ENCODE measurements around the gene SV2A.

SV2A gene

GRCh38 chr1:149927563-149928400 lies 10.1 kb upstream of the SV2A start, which contains the start of gene SF3B4:
Gene SF3B4, minus strand, starts transcription at chr1:149927803. Its CDS starts 44 bp downstream, at chr1:149927759.
- Histone ChIP-seq H3K27me3 (ENCODE audit: insufficient read depth, poor library complexity, severe bottlenecking) (no peaks in the 10 kb centered on the region), H3K4me1 (ENCODE audit: insufficient read depth, poor library complexity, severe bottlenecking) (peaks cover 21% of the 10 kb centered on the region), H3K4me3 (ENCODE audit: severe bottlenecking) (peak within 1 kb of the TSS; percentile 55), H3K27ac (ENCODE audit: poor library complexity, severe bottlenecking) (peak within 1 kb of the TSS; percentile 63), H3K9me3 (ENCODE audit: severe bottlenecking) (no peaks in the 10 kb centered on the region), H3K36me3 (ENCODE audit: low read depth) (peaks cover 59% of the 10 kb centered on the region)
- peak; percentile 97 for ATAC-seq (ENCODE audit: low read depth)
- DNase-seq (ENCODE audit: low spot score): peak; percentile 94
- TF ChIP-seq, protein P1, sequence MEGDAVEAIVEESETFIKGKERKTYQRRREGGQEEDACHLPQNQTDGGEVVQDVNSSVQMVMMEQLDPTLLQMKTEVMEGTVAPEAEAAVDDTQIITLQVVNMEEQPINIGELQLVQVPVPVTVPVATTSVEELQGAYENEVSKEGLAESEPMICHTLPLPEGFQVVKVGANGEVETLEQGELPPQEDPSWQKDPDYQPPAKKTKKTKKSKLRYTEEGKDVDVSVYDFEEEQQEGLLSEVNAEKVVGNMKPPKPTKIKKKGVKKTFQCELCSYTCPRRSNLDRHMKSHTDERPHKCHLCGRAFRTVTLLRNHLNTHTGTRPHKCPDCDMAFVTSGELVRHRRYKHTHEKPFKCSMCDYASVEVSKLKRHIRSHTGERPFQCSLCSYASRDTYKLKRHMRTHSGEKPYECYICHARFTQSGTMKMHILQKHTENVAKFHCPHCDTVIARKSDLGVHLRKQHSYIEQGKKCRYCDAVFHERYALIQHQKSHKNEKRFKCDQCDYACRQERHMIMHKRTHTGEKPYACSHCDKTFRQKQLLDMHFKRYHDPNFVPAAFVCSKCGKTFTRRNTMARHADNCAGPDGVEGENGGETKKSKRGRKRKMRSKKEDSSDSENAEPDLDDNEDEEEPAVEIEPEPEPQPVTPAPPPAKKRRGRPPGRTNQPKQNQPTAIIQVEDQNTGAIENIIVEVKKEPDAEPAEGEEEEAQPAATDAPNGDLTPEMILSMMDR (IDR thresholded peaks at IDR 0.05; ENCODE audit: poor library complexity, severe bottlenecking): no peak

DNA sequence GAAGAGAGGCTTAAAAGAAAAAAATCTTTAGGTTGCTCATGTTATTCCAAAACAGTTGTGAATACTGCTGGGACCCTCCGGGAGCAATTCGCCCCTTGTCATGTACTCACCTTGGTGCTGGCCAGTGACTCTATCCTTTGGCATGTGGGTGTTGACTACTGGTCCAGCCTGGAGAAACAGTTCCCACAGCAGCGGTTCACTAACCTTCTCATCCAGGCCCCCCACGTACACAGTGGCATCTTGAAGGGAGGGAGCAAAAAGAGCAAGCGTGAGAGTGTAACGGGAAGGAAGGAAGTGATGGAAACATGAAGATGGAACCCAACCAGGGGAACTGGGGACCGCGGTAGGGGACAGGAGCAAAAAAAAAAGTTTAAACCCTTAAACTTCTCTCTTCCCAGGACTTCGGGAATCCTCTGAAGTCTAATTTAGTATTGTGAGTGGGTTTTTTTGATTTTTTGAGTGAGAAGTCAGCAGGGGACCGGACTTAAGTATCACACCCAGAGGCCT lies 9.5 kb upstream of the SV2A start:
- no peaks in the 10 kb centered on the region for H3K9me3 ChIP-seq (ENCODE audit: severe bottlenecking)
- DNase-seq (ENCODE audit: low spot score) (no peak), ATAC-seq (ENCODE audit: low read depth) (peak; percentile 34; the same call in 1 of the 3 replicates)
- H3K4me1 ChIP-seq (ENCODE audit: insufficient read depth, poor library complexity, severe bottlenecking): peaks cover 21% of the 10 kb centered on the region
- H3K36me3 ChIP-seq (ENCODE audit: low read depth): peaks cover 64% of the 10 kb centered on the region
- H3K27ac ChIP-seq (ENCODE audit: poor library complexity, severe bottlenecking): peak overlapping the region; percentile 63
- peak overlapping the region; percentile 55 for H3K4me3 ChIP-seq (ENCODE audit: severe bottlenecking)
- no peaks in the 10 kb centered on the region for H3K27me3 ChIP-seq (ENCODE audit: insufficient read depth, poor library complexity, severe bottlenecking)
- TF ChIP-seq, protein P1 (IDR thresholded peaks at IDR 0.05; ENCODE audit: poor library complexity, severe bottlenecking): no peak

DNA sequence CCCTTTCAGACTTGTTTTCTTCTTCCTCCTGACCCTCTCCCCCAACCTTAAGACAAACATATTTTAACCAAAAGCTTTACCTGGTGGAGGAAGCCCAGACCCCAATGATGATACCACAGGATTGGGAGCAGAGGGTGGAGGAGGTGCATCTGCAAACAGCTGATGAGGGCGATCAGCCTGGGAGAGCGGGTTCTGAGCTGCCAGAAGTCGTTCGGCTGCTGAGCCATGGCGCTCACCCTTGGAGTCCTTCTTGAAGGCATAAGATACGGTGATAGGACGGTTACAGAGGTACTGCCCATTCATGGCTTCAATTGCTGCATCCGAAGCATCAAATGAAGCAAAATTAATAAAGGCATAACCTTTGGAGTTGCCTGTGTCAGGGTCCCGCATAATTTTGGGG lies 8.7 kb upstream of the SV2A start:
- Histone ChIP-seq H3K4me3 (ENCODE audit: severe bottlenecking) (no peak overlapping the region), H3K4me1 (ENCODE audit: insufficient read depth, poor library complexity, severe bottlenecking) (peaks cover 16% of the 10 kb centered on the region), H3K27ac (ENCODE audit: poor library complexity, severe bottlenecking) (no peak overlapping the region), H3K27me3 (ENCODE audit: insufficient read depth, poor library complexity, severe bottlenecking) (no peaks in the 10 kb centered on the region), H3K36me3 (ENCODE audit: low read depth) (peaks cover 64% of the 10 kb centered on the region), H3K9me3 (ENCODE audit: severe bottlenecking) (no peaks in the 10 kb centered on the region)
- no peak for ATAC-seq (ENCODE audit: low read depth)
- no peak for DNase-seq (ENCODE audit: low spot score)
- TF ChIP-seq, protein P1 (IDR thresholded peaks at IDR 0.05; ENCODE audit: poor library complexity, severe bottlenecking): no peak

DNA sequence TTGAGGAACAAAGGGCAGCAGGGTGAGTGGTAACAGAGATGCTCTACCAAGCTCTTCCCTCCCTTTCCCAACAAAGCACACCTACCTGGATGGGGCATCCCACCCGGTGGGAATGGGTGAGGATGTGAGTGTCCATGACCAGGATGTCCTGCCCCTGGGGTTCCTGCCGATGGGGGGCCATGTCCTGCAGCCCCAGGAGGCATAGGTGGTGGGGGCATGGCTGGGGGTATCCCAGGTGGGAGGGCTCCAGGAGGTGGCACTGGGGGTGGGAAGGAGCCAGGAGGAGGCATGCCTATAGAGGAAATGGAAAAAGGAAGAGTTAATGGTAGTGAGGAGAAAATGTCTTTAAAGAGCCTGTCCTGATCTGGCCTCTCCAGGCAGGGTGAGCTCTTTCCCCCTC lies 8.1 kb upstream of the SV2A start:
- ATAC-seq (ENCODE audit: low read depth) (no peak), DNase-seq (ENCODE audit: low spot score) (no peak)
- H3K4me1 ChIP-seq (ENCODE audit: insufficient read depth, poor library complexity, severe bottlenecking): peaks cover 13% of the 10 kb centered on the region
- H3K27ac ChIP-seq (ENCODE audit: poor library complexity, severe bottlenecking): no peak overlapping the region
- no peaks in the 10 kb centered on the region for H3K9me3 ChIP-seq (ENCODE audit: severe bottlenecking)
- TF ChIP-seq, protein P1 (IDR thresholded peaks at IDR 0.05; ENCODE audit: poor library complexity, severe bottlenecking): no peak
- H3K36me3 ChIP-seq (ENCODE audit: low read depth): peaks cover 62% of the 10 kb centered on the region
- H3K27me3 ChIP-seq (ENCODE audit: insufficient read depth, poor library complexity, severe bottlenecking): no peaks in the 10 kb centered on the region
- no peak overlapping the region for H3K4me3 ChIP-seq (ENCODE audit: severe bottlenecking)

DNA sequence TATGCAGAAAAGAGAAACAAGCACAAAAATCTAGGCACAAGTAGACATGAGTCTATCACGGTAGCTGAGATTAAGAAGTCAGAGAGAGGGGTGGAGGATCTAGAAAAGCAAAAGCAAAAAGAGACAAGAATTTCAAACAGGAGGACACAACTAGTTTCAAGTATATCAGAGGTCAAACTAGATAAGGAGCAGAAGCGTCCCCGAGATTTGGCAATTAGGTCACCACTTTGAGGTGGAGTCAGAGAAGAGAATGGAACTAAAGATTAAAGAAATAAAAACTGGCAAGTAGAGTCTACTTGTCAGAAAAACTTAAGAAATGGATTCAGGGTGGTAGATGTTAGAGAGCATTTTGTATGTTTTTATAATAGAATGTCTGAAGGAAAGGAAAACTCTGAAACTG lies 7.7 kb upstream of the SV2A start:
- no peak for ATAC-seq (ENCODE audit: low read depth)
- Histone ChIP-seq H3K27me3 (ENCODE audit: insufficient read depth, poor library complexity, severe bottlenecking) (no peaks in the 10 kb centered on the region), H3K4me3 (ENCODE audit: severe bottlenecking) (no peak overlapping the region), H3K9me3 (ENCODE audit: severe bottlenecking) (no peaks in the 10 kb centered on the region), H3K4me1 (ENCODE audit: insufficient read depth, poor library complexity, severe bottlenecking) (peaks cover 13% of the 10 kb centered on the region), H3K27ac (ENCODE audit: poor library complexity, severe bottlenecking) (no peak overlapping the region), H3K36me3 (ENCODE audit: low read depth) (peaks cover 59% of the 10 kb centered on the region)
- TF ChIP-seq, protein P1 (IDR thresholded peaks at IDR 0.05; ENCODE audit: poor library complexity, severe bottlenecking): no peak
- no peak for DNase-seq (ENCODE audit: low spot score)

Measured in RWPE2 (cell line).